ENCODE results near the gene PSMD2. TPM values are rescaled to one million over a fixed set of nuclear protein-coding genes. Genes with fewer than 3 reads are reported as not detected.

PSMD2 gene
- 259 and 269 TPM in 2 replicates for total RNA-seq
- long read RNA-seq, transcript PSMD2-201 (21 exons, 3,449 nt), result major isoform, 141 of 261 reads
- long read RNA-seq, partial matches to known transcripts, result 91 of 261 reads
- long read RNA-seq, other reads (novel, unspliced or antisense), result 29 of 261 reads

GRCh38 chr3:184298759-184299487, at the start of gene PSMD2:
TSS of gene PSMD2 (plus strand) at chr3:184299241. CDS start at chr3:184299267, 26 bp downstream.
- peak within 1 kb of the TSS; percentile 96 for H3K4me3 Mint-ChIP-seq (ENCODE audit: low read depth)
- H3K4me1 Mint-ChIP-seq (ENCODE audit: low read depth), result peaks cover 12% of the 10 kb centered on the region
- H3K27me3 Mint-ChIP-seq, result peaks cover 5% of the 10 kb centered on the region
- H3K36me3 Mint-ChIP-seq (ENCODE audit: insufficient read depth), result peaks cover 13% of the 10 kb centered on the region
- H3K27ac Mint-ChIP-seq, result peak within 1 kb of the TSS; percentile 94
- no peak for TF ChIP-seq CTCF (IDR thresholded peaks at IDR 0.05; ENCODE audit: unreplicated experiment)
- no peaks in the 10 kb centered on the region for H3K9me3 Mint-ChIP-seq (ENCODE audit: low read depth)
- DNase-seq (ENCODE audit: low spot score, unreplicated experiment), result peak; percentile 97

- DNase-seq (ENCODE audit: low spot score, unreplicated experiment), result peak; percentile 96
- Mint-ChIP-seq H3K27me3 (no peaks in the 10 kb centered on the region), H3K4me3 (ENCODE audit: low read depth) (peak within 1 kb of the TSS; percentile 89), H3K36me3 (ENCODE audit: insufficient read depth) (peaks cover 5% of the 10 kb centered on the region), H3K4me1 (ENCODE audit: low read depth) (peaks cover 4% of the 10 kb centered on the region), H3K9me3 (ENCODE audit: low read depth) (no peaks in the 10 kb centered on the region), H3K27ac (peak within 1 kb of the TSS; percentile 97)
- TF ChIP-seq CTCF (IDR thresholded peaks at IDR 0.05; ENCODE audit: unreplicated experiment), result peak; percentile 70
These were observed 49.5 kb upstream of the PSMD2 start, which contains the start of gene EEF1AKMT4 for GRCh38 chr3:184249412-184250166. TSS of gene EEF1AKMT4 (plus strand) at chr3:184249672. CDS start at chr3:184249695, 23 bp downstream.

GRCh38 chr3:184250167-184250828, 48.7 kb upstream of the PSMD2 start:
- peak; percentile 89 for TF ChIP-seq CTCF (IDR thresholded peaks at IDR 0.05; ENCODE audit: unreplicated experiment)

GRCh38 chr3:184255291-184256039, 43.6 kb upstream of the PSMD2 start:
- H3K9me3 Mint-ChIP-seq (ENCODE audit: low read depth), result no peaks in the 10 kb centered on the region

More at GRCh38 chr3:184250167-184250828, 48.7 kb upstream of the PSMD2 start:
- DNase-seq (ENCODE audit: low spot score, unreplicated experiment), result peak; percentile 85
- Mint-ChIP-seq H3K4me1 (ENCODE audit: low read depth) (peaks cover 4% of the 10 kb centered on the region), H3K4me3 (ENCODE audit: low read depth) (peak overlapping the region; percentile 89), H3K9me3 (ENCODE audit: low read depth) (no peaks in the 10 kb centered on the region), H3K36me3 (ENCODE audit: insufficient read depth) (peaks cover 1% of the 10 kb centered on the region), H3K27ac (peak overlapping the region; percentile 88), H3K27me3 (no peaks in the 10 kb centered on the region)

More at GRCh38 chr3:184255291-184256039, 43.6 kb upstream of the PSMD2 start:
- no peak overlapping the region for H3K27ac Mint-ChIP-seq
- H3K36me3 Mint-ChIP-seq (ENCODE audit: insufficient read depth), result peaks cover 8% of the 10 kb centered on the region
- peaks cover 31% of the 10 kb centered on the region for H3K27me3 Mint-ChIP-seq
- H3K4me1 Mint-ChIP-seq (ENCODE audit: low read depth), result peaks cover 4% of the 10 kb centered on the region
- no peak overlapping the region for H3K4me3 Mint-ChIP-seq (ENCODE audit: low read depth)
- no peak for DNase-seq (ENCODE audit: low spot score, unreplicated experiment)
- no peak for TF ChIP-seq CTCF (IDR thresholded peaks at IDR 0.05; ENCODE audit: unreplicated experiment)
